Bronchial epithelial cell (primary cell): ENCODE data around the gene COL26A1. TPM values are rescaled to one million over a fixed set of nuclear protein-coding genes. Genes with fewer than 3 reads are reported as not detected.
A peak's percentile ranks its signal among the peaks of the same experiment; 100 is the strongest.
"Not testable (repeated sequence)": the region's sequence is repeated elsewhere in the genome, so short reads cannot be mapped to it uniquely, and the experiment has no call there.

Experiments used
- DNase-seq: peaks from one replicate; pipeline ENCODE4 v3.0.0-alpha.2; 2010; ENCODE audit warnings: low read depth
- FAIRE-seq: peaks from 2 replicates; lab custom pipeline; 2011; peaks lifted over from hg19 to GRCh38; lab: Jason Lieb, UNC
- H3K27me3 ChIP-seq: 2 replicates; pipeline ENCODE4 v1.5.1; 2011; ENCODE audit warnings: low read length; ENCODE audit not compliant: control insufficient read depth, insufficient read depth
- H3K36me3 ChIP-seq: 2 replicates; pipeline ENCODE4 v1.5.1; 2011; ENCODE audit warnings: low read length; ENCODE audit not compliant: control insufficient read depth, insufficient read depth
- H3K4me3 ChIP-seq: 2 replicates; pipeline ENCODE4 v1.5.1; 2011; ENCODE audit warnings: mild to moderate bottlenecking, low read depth, low read length, control low read depth
- total RNA-seq: library from RNA; depleted of rRNA; stranded (reverse); fragments of >200 nt; gene quantifications from 2 replicates; pipeline ENCODE4 v1.2.1, GENCODE V29; 2014
- TF ChIP-seq, protein P1 (sequence below): IDR thresholded peaks from 2 replicates; pipeline ENCODE4 v1.5.1; 2011; ENCODE audit warnings: mild to moderate bottlenecking, moderate library complexity, low read length, control low read depth, inconsistent platforms; ENCODE audit not compliant: insufficient read depth, severe bottlenecking

The COL26A1 gene
- total RNA-seq, 1 donor from 2014 or later, result not detected

DNA sequence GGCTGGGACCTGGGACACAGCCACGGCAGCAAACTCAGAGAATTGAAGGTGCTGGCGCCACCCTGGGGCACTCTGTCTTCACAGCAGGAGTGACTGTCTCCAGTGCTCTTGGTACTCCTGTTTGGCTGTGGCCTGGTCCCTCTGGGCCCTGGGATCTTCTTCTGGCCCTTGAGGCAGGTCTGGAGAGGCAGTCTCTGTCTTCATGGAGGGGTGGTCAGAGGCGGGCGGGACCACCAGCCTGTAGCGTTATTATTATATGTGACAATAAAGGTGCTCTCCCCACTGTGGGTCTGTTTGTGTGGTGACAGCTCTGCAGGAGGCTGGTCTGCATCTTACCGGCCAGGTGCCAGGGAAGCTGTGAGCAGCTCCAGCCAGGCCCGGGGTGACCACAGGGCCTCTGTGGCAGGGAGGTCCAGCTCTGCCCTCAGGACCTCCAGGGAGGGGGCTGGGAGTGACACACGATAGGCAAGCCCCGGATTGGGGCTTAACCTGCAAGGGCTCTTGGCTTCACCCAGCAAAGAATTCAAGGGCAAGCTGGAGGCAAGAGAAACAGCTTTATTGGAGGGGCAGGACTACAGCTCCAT, 196.2 kb downstream of the COL26A1 start:
- FAIRE-seq (no peak), DNase-seq (no peak)
- Histone ChIP-seq H3K36me3 (no peaks in the 10 kb centered on the region), H3K4me3 (no peak overlapping the region), H3K27me3 (no peaks in the 10 kb centered on the region)
- TF ChIP-seq, protein P1, sequence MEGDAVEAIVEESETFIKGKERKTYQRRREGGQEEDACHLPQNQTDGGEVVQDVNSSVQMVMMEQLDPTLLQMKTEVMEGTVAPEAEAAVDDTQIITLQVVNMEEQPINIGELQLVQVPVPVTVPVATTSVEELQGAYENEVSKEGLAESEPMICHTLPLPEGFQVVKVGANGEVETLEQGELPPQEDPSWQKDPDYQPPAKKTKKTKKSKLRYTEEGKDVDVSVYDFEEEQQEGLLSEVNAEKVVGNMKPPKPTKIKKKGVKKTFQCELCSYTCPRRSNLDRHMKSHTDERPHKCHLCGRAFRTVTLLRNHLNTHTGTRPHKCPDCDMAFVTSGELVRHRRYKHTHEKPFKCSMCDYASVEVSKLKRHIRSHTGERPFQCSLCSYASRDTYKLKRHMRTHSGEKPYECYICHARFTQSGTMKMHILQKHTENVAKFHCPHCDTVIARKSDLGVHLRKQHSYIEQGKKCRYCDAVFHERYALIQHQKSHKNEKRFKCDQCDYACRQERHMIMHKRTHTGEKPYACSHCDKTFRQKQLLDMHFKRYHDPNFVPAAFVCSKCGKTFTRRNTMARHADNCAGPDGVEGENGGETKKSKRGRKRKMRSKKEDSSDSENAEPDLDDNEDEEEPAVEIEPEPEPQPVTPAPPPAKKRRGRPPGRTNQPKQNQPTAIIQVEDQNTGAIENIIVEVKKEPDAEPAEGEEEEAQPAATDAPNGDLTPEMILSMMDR, result peak; percentile 4

DNA sequence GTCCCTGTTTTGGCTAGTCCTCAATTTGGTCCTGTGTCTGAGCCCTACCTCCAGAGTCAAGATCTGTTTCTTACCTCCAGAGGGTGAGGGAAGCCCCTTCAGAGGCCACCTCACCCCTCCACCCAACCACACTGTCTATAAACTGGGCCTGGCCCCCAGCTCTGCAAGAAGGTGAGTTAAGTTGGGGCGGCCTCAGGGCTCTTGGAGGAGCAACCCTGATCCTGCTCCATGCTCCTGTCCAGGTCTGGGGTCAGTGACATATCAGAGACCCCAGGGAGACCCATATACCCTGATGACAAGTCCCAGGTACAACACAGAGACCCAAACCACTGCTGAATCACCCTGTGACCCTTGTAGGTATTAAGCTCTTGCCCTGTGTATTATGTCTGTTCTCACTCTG, 196.9 kb downstream of the COL26A1 start:
- DNase-seq (no peak), FAIRE-seq (no peak)
- Histone ChIP-seq H3K27me3 (no peaks in the 10 kb centered on the region), H3K4me3 (no peak overlapping the region), H3K36me3 (no peaks in the 10 kb centered on the region)
- TF ChIP-seq, protein P1, result no peak

DNA sequence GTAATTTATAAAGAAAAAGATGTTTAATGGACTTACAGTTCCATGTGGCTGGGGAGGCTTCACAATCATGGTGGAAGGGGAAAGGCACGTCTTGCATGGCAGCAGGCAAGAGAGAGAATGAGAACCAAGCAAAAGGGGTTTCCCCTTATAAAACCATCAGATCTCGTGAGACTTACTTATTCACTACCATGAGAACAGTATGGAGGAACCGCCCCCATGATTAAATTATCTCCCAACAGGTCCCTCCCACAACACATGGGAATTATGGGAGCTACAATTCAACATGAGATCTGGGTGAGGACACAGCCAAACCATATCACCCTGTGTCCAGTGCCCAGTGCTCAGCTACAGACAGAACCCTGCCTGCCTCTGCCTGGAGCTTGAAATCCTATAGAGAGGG, 197.3 kb downstream of the COL26A1 start:
- H3K4me3 ChIP-seq, DNase-seq, H3K27me3 ChIP-seq, H3K36me3 ChIP-seq, FAIRE-seq: not testable (repeated sequence)

DNA sequence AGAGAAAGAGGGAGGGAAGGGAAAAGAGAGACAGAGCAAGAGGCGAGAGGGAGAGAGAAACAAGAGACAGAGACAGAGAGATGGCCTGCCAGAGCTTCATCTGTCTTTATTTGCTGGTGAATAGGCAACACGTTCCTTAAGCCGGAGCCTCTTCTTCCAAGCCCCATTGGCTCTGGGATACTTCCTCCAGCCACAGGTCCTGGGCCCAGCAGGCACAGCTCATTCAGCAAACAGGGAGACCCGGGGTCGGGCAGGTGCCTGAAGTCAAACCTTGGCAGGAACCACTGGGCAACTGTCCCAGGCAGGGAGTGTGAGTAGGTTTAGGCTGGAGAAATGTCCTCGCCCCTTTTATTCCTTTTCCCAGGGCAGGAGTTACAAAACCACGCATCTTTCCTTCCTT, 198.2 kb downstream of the COL26A1 start:
- no peak for DNase-seq
- Histone ChIP-seq H3K36me3 (no peaks in the 10 kb centered on the region), H3K27me3 (no peaks in the 10 kb centered on the region), H3K4me3 (no peak overlapping the region)
- TF ChIP-seq, protein P1, result no peak
- no peak for FAIRE-seq

DNA sequence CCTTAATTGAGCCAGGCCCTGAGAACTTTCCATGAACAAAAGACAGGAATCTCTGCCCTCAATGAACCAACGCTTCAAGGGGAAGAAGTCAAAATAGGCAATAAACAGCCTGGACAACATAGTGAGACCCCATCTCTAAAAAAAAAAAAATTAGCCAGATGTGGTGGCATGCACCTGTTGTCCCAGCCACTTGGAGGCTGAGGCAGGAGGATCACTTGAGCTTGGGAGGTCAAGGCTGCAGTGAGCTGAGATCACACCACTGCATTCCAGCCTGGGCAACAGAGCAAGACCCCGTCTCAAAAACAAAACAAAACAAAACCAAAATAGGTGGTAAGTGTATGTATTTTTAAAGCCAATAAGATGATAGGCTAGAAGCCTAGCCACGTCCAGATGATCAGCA, 198.6 kb downstream of the COL26A1 start:
- H3K27me3 ChIP-seq, DNase-seq, FAIRE-seq, H3K4me3 ChIP-seq, H3K36me3 ChIP-seq: not testable (repeated sequence)

DNA sequence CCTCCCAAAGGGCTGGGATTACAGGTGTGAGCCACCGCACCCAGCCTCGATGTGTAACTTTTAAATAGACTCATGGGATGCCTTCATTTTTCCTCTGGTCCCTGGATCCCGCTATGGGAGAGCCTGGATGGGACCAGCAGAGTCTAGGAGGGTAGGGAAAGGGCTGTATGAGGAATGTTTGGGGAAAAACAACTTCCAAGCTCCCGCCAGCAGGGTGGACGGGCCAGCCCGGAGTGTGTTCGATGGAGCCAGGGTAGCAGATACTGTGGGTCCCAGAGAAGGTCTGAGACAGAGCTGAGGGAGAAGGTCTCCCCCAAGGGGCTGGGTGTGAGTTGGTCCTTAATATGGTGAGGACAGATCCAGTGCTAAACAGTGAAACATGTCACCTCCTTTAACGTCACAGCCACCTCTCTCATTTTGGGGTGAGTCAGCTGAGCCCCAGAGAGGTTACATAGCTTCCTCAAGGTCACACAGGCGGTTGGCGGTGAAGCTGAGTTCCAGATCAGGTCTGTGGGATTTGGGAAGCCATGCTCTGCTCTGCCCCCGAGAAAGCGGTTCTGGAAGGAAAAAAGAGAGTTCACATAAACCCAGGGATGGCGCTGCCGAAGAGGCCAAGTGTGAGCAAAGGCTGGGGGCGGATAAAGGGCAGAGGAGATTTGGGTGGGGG, 200.0 kb downstream of the COL26A1 start:
- no peak overlapping the region for H3K4me3 ChIP-seq
- TF ChIP-seq, protein P1, result no peak
- DNase-seq (no peak), FAIRE-seq (no peak)
- H3K27me3 ChIP-seq, result no peaks in the 10 kb centered on the region
- H3K36me3 ChIP-seq, result no peaks in the 10 kb centered on the region
